Motor neuron (in vitro differentiated cells): ENCODE data around the gene ESD. TPM values are rescaled to one million over a fixed set of nuclear protein-coding genes. Genes with fewer than 3 reads are reported as not detected.

Source experiments
- ATAC-seq, 8 experiments: fragments of 200-7000 bp; cut with Tn5 transposase; replicated peaks in 6 of 8; 2 replicates each; pipeline ENCODE4 v1.8.0; 2021; ENCODE audit warnings: mild to moderate bottlenecking in 8 of 8, moderate library complexity in 8 of 8
- H3K27ac ChIP-seq, 2 donors: fragments of 250-450 bp; sonication (Bioruptor Pico); 2 replicates each; pipeline ENCODE4 v1.9.0; 2021; ENCODE audit warnings: antibody characterized with exemption in 2 of 2, mild to moderate bottlenecking in 2 of 2, moderate library complexity in 1 of 2
- H3K4me1 ChIP-seq, 2 donors: fragments of 250-450 bp; sonication (Bioruptor Pico); replicated peaks in 1 of 2; 2 replicates each; pipeline ENCODE4 v1.6.1; 2021; ENCODE audit warnings: antibody characterized with exemption in 2 of 2, mild to moderate bottlenecking in 2 of 2, moderate library complexity in 1 of 2
- H3K4me3 ChIP-seq, 5 donors: fragments of 250-450 bp; sonication (Bioruptor Pico); 2 replicates each; pipeline ENCODE4 v1.9.0; 2021; ENCODE audit warnings: antibody characterized with exemption in 5 of 5, mild to moderate bottlenecking in 5 of 5, moderate library complexity in 4 of 5
- WGBS, 10 experiments: fragments of 450-650 bp; shearing (Covaris generic); methylation state at CpG; one replicate each; pipeline ENCODE4 v1.0.0; 2022; 5-methylcytosine and 5-hydroxymethylcytosine counted together
- in situ Hi-C, 9 experiments: fragments of 400-800 bp; cut with MboI; loops; one replicate each; pipeline ENCODE4 v1.15.0; 2021; ENCODE audit warnings: low sequenced_read_pairs in 9 of 9, low pct_unique_long_range_greater_than_20kb in 2 of 9; ENCODE audit not compliant: unreplicated experiment in 9 of 9
- total RNA-seq, 8 experiments: library from RNA; unstranded; fragments of 300-600 nt; gene quantifications; 2 replicates each; pipeline versions ENCODE4 v1.2.3 to v1.2.4, GENCODE V29; 2022

The ESD gene
- total RNA-seq, 8 experiments from 2014 or later, result 62.8 to 178 (median 147) TPM

- no peak overlapping the region for H3K27ac ChIP-seq
- H3K4me3 ChIP-seq, result no peak overlapping the region
- H3K4me1 ChIP-seq, result peaks cover 0 to 4% of the 10 kb centered on the region in 2 donors
- in situ Hi-C loops, result no loop called here
- ATAC-seq, result no peak
- 68 to 100% (median 88%) methylated on average over 1 to 3 of the region's 3 CpGs; no CpG with 5 or more reads in 1 of the 10 experiments for WGBS, 10 experiments
These were observed 61.5 kb downstream of the ESD start for GRCh38 chr13:46735425-46735824.

- Histone ChIP-seq H3K4me1 (no peaks in the 10 kb centered on the region), H3K4me3 (no peak overlapping the region), H3K27ac (no peak overlapping the region)
- no peak for ATAC-seq
- WGBS, 10 experiments, result 83 to 100% (median 96%) methylated on average over 1 to 6 of the region's 6 CpGs
- in situ Hi-C loops, result no loop called here
These were observed 65.4 kb downstream of the ESD start for GRCh38 chr13:46731535-46731934.

GRCh38 chr13:46728777-46729176, 68.2 kb downstream of the ESD start:
- no peaks in the 10 kb centered on the region for H3K4me1 ChIP-seq
- H3K27ac ChIP-seq, result no peak overlapping the region
- in situ Hi-C loops, result loop anchor here in 3 of 9 experiments (10.0 kb wide), 3 partner anchors 174 to 244 kb away; partner anchors contain the start of gene LRCH1 (in 1 of the 3)
- ATAC-seq, result no peak
- no peak overlapping the region for H3K4me3 ChIP-seq
- 91 to 100% (median 99%) methylated on average over 1 to 7 of the region's 7 CpGs for WGBS, 10 experiments

GRCh38 chr13:46726347-46726746, 70.6 kb downstream of the ESD start:
- Histone ChIP-seq H3K27ac (no peak overlapping the region), H3K4me3 (no peak overlapping the region), H3K4me1 (no peaks in the 10 kb centered on the region)
- no peak for ATAC-seq
- in situ Hi-C loops, result loop anchor here in 3 of 9 experiments (10.0 kb wide), 3 partner anchors 172 to 242 kb away; partner anchors contain the start of gene LRCH1 (in 1 of the 3)
- WGBS, 10 experiments, result 90 to 100% (median 96%) methylated on average over 1 to 5 of the region's 5 CpGs; no CpG with 5 or more reads in 4 of the 10 experiments

Other genes starting within 250 kb of the ESD start
- 10 to 100 TPM in 5 of 8 experiments, 1 to 10 TPM in 3; 7.0 to 19.3 (median 11.7) TPM for gene LRCH1, start 244.0 kb downstream of the ESD start, total RNA-seq
- gene HTR2A, start 99.9 kb upstream of the ESD start, total RNA-seq, result 1 to 10 TPM in 2 of 8 experiments, under 1 TPM in 6; 0.08 to 8.3 (median 0.62) TPM